ENCODE data around the gene ZFP69. TPM values are rescaled to one million over a fixed set of nuclear protein-coding genes. Genes with fewer than 3 reads are reported as not detected.

Gene ZFP69
- 3.3 TPM for total RNA-seq (ENCODE audit: unreplicated experiment)
- long read RNA-seq, partial matches to known transcripts: 0 of 1 reads
- long read RNA-seq, other reads (novel, unspliced or antisense): 1 of 1 reads

DNA sequence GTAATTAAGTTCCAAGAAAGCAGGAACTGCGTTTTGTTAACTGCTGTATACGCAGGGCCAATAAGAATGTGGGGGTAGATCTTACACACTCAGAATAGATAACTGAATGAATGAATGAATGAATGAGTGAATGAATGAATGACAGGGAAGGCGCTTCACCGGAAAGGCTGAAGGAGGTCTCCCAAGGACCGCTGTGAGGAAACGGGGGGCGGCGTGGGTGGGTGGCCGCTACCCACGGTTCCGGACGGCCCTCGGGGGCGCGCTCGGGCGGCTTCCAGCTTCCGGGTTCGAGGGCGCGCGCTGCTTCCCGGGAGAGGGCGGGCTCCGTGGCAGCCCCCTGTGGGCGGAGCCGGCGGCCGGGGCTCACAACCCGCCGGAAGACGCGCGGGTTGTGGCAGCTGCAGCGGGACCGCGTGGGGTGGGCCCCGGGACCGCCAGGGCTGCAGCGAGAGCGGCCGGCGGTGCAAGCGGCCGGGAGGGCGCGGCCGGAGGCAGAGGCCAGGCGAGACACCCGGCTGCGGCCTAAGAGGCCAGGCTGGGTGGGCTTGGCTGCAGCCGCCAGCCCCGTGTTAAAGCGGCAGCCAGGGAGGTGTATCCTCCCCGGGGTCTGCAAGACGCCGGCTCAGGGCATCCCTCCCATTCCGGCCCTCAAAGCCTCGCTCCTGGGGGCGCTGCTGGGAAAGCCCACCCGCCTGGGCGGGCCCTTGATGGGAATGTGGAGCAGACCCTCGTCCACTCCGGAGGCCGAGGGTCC is at the start of gene ZFP69:
Gene ZFP69, plus strand, starts transcription at position 367 of the 754 bp plus-strand sequence. CDS start 2,072 bp downstream, outside the sequence.
- H3K4me1 Mint-ChIP-seq (ENCODE audit: unreplicated experiment): peaks cover 11% of the 10 kb centered on the region
- peak within 1 kb of the TSS; percentile 95 for H3K4me3 Mint-ChIP-seq (ENCODE audit: unreplicated experiment)
- TF ChIP-seq, protein P1, sequence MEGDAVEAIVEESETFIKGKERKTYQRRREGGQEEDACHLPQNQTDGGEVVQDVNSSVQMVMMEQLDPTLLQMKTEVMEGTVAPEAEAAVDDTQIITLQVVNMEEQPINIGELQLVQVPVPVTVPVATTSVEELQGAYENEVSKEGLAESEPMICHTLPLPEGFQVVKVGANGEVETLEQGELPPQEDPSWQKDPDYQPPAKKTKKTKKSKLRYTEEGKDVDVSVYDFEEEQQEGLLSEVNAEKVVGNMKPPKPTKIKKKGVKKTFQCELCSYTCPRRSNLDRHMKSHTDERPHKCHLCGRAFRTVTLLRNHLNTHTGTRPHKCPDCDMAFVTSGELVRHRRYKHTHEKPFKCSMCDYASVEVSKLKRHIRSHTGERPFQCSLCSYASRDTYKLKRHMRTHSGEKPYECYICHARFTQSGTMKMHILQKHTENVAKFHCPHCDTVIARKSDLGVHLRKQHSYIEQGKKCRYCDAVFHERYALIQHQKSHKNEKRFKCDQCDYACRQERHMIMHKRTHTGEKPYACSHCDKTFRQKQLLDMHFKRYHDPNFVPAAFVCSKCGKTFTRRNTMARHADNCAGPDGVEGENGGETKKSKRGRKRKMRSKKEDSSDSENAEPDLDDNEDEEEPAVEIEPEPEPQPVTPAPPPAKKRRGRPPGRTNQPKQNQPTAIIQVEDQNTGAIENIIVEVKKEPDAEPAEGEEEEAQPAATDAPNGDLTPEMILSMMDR (IDR thresholded peaks at IDR 0.05; ENCODE audit: unreplicated experiment): no peak
- peaks cover 24% of the 10 kb centered on the region for H3K36me3 Mint-ChIP-seq (ENCODE audit: low read depth, unreplicated experiment)
- peak; percentile 69 for DNase-seq (ENCODE audit: low spot score)
- H3K27ac Mint-ChIP-seq (ENCODE audit: unreplicated experiment): peak within 1 kb of the TSS; percentile 30
- H3K9me3 Mint-ChIP-seq (ENCODE audit: unreplicated experiment): peaks cover 15% of the 10 kb centered on the region
- peaks cover 6% of the 10 kb centered on the region for H3K27me3 Mint-ChIP-seq (ENCODE audit: unreplicated experiment)

DNA sequence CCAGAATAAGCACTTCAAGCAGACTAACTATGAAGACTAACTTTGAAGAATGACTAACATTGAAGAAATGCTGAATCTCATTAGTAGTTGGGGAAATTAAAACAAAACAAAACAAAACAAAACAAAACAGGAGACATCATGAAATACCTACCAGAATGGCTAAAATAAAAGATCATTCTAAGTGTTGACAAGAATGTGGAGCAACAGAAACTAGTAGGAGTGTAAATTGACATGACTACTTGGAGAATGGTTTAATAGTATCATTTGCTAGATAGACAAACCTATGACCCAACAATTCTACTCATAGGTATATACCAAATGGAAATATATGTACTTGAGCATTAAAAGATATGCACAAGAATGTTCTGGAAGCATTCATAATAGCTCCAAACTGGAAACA is 45.7 kb upstream of the ZFP69 start:
- no peaks in the 10 kb centered on the region for H3K36me3 Mint-ChIP-seq (ENCODE audit: low read depth, unreplicated experiment)
- H3K4me1 Mint-ChIP-seq (ENCODE audit: unreplicated experiment): no peaks in the 10 kb centered on the region
- no peak overlapping the region for H3K27ac Mint-ChIP-seq (ENCODE audit: unreplicated experiment)
- TF ChIP-seq, protein P1 (IDR thresholded peaks at IDR 0.05; ENCODE audit: unreplicated experiment): no peak
- no peaks in the 10 kb centered on the region for H3K9me3 Mint-ChIP-seq (ENCODE audit: unreplicated experiment)
- no peak overlapping the region for H3K4me3 Mint-ChIP-seq (ENCODE audit: unreplicated experiment)
- DNase-seq (ENCODE audit: low spot score): no peak
- no peaks in the 10 kb centered on the region for H3K27me3 Mint-ChIP-seq (ENCODE audit: unreplicated experiment)

DNA sequence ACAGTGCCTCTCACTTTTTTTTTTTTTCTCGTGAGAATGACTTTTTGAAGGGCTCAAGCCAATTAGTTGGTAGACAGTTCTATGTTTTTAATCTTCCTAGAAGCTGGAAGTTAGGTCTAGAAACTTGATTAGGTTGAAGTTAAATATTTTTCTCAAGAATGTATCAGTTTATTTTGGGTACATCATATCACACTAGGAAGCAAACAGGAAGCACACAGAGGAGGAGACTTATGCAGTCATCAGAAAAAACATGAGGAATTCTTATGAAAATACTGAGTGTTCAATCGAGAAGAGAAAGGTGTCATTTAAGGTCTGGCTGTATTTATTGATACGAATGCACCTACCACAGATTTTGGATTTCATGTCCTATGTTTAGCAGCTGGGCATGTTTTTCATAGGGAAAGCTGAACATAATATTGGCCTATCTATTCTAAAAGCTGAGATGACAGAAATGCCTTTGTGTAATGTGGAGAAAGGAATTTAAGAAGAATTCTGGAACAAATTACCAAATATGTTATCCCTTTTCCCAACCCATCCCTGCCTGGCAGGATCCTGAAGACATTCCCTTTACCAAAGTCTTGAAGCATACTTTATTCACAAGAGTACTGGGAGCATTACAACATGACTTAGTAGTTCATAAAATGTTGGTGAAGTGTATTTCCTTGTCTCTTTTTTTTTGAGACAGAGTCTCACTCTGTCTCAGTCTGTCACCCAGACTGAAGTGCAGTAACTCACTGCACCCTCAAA is 44.3 kb upstream of the ZFP69 start:
- TF ChIP-seq, protein P1 (IDR thresholded peaks at IDR 0.05; ENCODE audit: unreplicated experiment): no peak
- H3K9me3 Mint-ChIP-seq (ENCODE audit: unreplicated experiment): no peaks in the 10 kb centered on the region
- H3K27me3 Mint-ChIP-seq (ENCODE audit: unreplicated experiment): no peaks in the 10 kb centered on the region
- H3K4me1 Mint-ChIP-seq (ENCODE audit: unreplicated experiment): peaks cover 6% of the 10 kb centered on the region
- no peak overlapping the region for H3K27ac Mint-ChIP-seq (ENCODE audit: unreplicated experiment)
- H3K4me3 Mint-ChIP-seq (ENCODE audit: unreplicated experiment): no peak overlapping the region
- no peak for DNase-seq (ENCODE audit: low spot score)
- no peaks in the 10 kb centered on the region for H3K36me3 Mint-ChIP-seq (ENCODE audit: low read depth, unreplicated experiment)

DNA sequence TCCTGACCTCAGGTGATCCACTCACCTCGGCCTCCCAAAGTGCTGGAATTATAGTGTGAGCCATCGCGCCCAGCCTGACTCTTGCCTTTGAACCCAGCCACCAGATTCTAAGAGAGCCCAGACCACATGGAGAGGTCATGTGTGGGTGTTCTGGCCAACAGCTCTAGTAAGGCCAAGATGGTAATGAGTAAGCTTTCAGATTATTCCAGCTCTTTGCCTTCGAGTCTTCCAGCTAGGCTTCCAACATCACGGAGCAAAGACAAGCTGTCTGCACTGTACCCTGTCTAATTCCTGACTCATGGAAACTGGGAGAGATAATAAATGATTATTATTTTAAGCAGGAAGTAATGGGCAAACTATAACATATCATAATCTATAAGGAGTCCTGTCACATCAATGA is 41.6 kb upstream of the ZFP69 start:
- no peak overlapping the region for H3K27ac Mint-ChIP-seq (ENCODE audit: unreplicated experiment)
- no peak for DNase-seq (ENCODE audit: low spot score)
- H3K27me3 Mint-ChIP-seq (ENCODE audit: unreplicated experiment): no peaks in the 10 kb centered on the region
- H3K36me3 Mint-ChIP-seq (ENCODE audit: low read depth, unreplicated experiment): no peaks in the 10 kb centered on the region
- H3K4me1 Mint-ChIP-seq (ENCODE audit: unreplicated experiment): peaks cover 16% of the 10 kb centered on the region
- TF ChIP-seq, protein P1 (IDR thresholded peaks at IDR 0.05; ENCODE audit: unreplicated experiment): no peak
- H3K4me3 Mint-ChIP-seq (ENCODE audit: unreplicated experiment): no peak overlapping the region
- no peaks in the 10 kb centered on the region for H3K9me3 Mint-ChIP-seq (ENCODE audit: unreplicated experiment)

Measured in endothelial cell (in vitro differentiated cells).